Measurements from ENCODE around the gene SLC38A3.

Gene SLC38A3

GRCh38 chr3:50265571-50265970 lies 60.5 kb downstream of the SLC38A3 start:
- H2AFZ ChIP-seq (ENCODE audit: low read depth, low read length): no peak overlapping the region
- no peak overlapping the region for H3K9ac ChIP-seq (ENCODE audit: low read length)
- no peaks in the 10 kb centered on the region for H3K79me2 ChIP-seq (ENCODE audit: low read length)
- no peak overlapping the region for H3K4me3 ChIP-seq (ENCODE audit: low read length)
- peaks cover 26% of the 10 kb centered on the region for H3K27me3 ChIP-seq (ENCODE audit: low read depth, low read length)
- H3K27ac ChIP-seq (ENCODE audit: low read length): no peak overlapping the region
- H3K36me3 ChIP-seq (replicated peaks; ENCODE audit: low read depth, low read length): no peaks in the 10 kb centered on the region
- H4K20me1 ChIP-seq (ENCODE audit: insufficient read depth, low read length): no peaks in the 10 kb centered on the region
- TF ChIP-seq EZH2phosphoT487 (IDR thresholded peaks at IDR 0.05; ENCODE audit: low read depth) (no peak), CTCF (IDR thresholded peaks at IDR 0.05; ENCODE audit: low read depth, low read length) (no peak)
- H3K4me2 ChIP-seq (ENCODE audit: low read length): no peak overlapping the region
- H3K4me1 ChIP-seq (ENCODE audit: low read length): peaks cover 10% of the 10 kb centered on the region
- no peaks in the 10 kb centered on the region for H3K9me3 ChIP-seq (ENCODE audit: insufficient read depth, low read length)

- no peak overlapping the region for H3K4me3 ChIP-seq (ENCODE audit: low read length)
- H2AFZ ChIP-seq (ENCODE audit: low read depth, low read length): no peak overlapping the region
- H3K4me1 ChIP-seq (ENCODE audit: low read length): peaks cover 5% of the 10 kb centered on the region
- no peaks in the 10 kb centered on the region for H4K20me1 ChIP-seq (ENCODE audit: insufficient read depth, low read length)
- H3K27ac ChIP-seq (ENCODE audit: low read length): no peak overlapping the region
- no peaks in the 10 kb centered on the region for H3K36me3 ChIP-seq (replicated peaks; ENCODE audit: low read depth, low read length)
- no peak overlapping the region for H3K4me2 ChIP-seq (ENCODE audit: low read length)
- H3K9me3 ChIP-seq (ENCODE audit: insufficient read depth, low read length): no peaks in the 10 kb centered on the region
- H3K79me2 ChIP-seq (ENCODE audit: low read length): no peaks in the 10 kb centered on the region
- peaks cover 26% of the 10 kb centered on the region for H3K27me3 ChIP-seq (ENCODE audit: low read depth, low read length)
- H3K9ac ChIP-seq (ENCODE audit: low read length): no peak overlapping the region
- no peak for TF ChIP-seq CTCF (IDR thresholded peaks at IDR 0.05; ENCODE audit: low read depth, low read length)
- TF ChIP-seq EZH2phosphoT487 (IDR thresholded peaks at IDR 0.05; ENCODE audit: low read depth): no peak
Observed at GRCh38 chr3:50266017-50266416, 60.9 kb downstream of the SLC38A3 start.

GRCh38 chr3:50266836-50267235 lies 61.8 kb downstream of the SLC38A3 start:
- no peak for TF ChIP-seq EZH2phosphoT487 (IDR thresholded peaks at IDR 0.05; ENCODE audit: low read depth)
- no peak for TF ChIP-seq CTCF (IDR thresholded peaks at IDR 0.05; ENCODE audit: low read depth, low read length)
- H3K4me3 ChIP-seq (ENCODE audit: low read length): no peak overlapping the region
- H3K9me3 ChIP-seq (ENCODE audit: insufficient read depth, low read length): no peaks in the 10 kb centered on the region
- no peak overlapping the region for H2AFZ ChIP-seq (ENCODE audit: low read depth, low read length)
- H4K20me1 ChIP-seq (ENCODE audit: insufficient read depth, low read length): no peaks in the 10 kb centered on the region
- no peak overlapping the region for H3K27ac ChIP-seq (ENCODE audit: low read length)
- H3K4me1 ChIP-seq (ENCODE audit: low read length): no peaks in the 10 kb centered on the region
- H3K27me3 ChIP-seq (ENCODE audit: low read depth, low read length): peaks cover 26% of the 10 kb centered on the region
- H3K79me2 ChIP-seq (ENCODE audit: low read length): no peaks in the 10 kb centered on the region
- no peak overlapping the region for H3K9ac ChIP-seq (ENCODE audit: low read length)
- no peaks in the 10 kb centered on the region for H3K36me3 ChIP-seq (replicated peaks; ENCODE audit: low read depth, low read length)
- no peak overlapping the region for H3K4me2 ChIP-seq (ENCODE audit: low read length)

GRCh38 chr3:50267280-50267913 lies 62.3 kb downstream of the SLC38A3 start:
- Histone ChIP-seq H3K27me3 (ENCODE audit: low read depth, low read length) (peaks cover 26% of the 10 kb centered on the region), H3K4me1 (ENCODE audit: low read length) (peaks cover 2% of the 10 kb centered on the region; the same call in 1 of the 2 replicates), H3K27ac (ENCODE audit: low read length) (no peak overlapping the region), H3K36me3 (replicated peaks; ENCODE audit: low read depth, low read length) (no peaks in the 10 kb centered on the region), H3K9ac (ENCODE audit: low read length) (no peak overlapping the region), H3K4me3 (ENCODE audit: low read length) (no peak overlapping the region), H3K9me3 (ENCODE audit: insufficient read depth, low read length) (no peaks in the 10 kb centered on the region), H3K4me2 (ENCODE audit: low read length) (no peak overlapping the region), H3K79me2 (ENCODE audit: low read length) (no peaks in the 10 kb centered on the region), H4K20me1 (ENCODE audit: insufficient read depth, low read length) (no peaks in the 10 kb centered on the region), H2AFZ (ENCODE audit: low read depth, low read length) (no peak overlapping the region)
- TF ChIP-seq CTCF (IDR thresholded peaks at IDR 0.05; ENCODE audit: low read depth, low read length) (no peak), EZH2phosphoT487 (IDR thresholded peaks at IDR 0.05; ENCODE audit: low read depth) (no peak)

All from OCI-LY3 (cell line).